H9 (cell line): ENCODE data around the gene TMEM245. TPM values are rescaled to one million over a fixed set of nuclear protein-coding genes. Genes with fewer than 3 reads are reported as not detected.
A peak's percentile ranks its signal among the peaks of the same experiment; 100 is the strongest.

Experiments used
- DNase-seq: peaks from one replicate; pipeline ENCODE4 v3.0.0-alpha.2; 2017
- H2AFZ ChIP-seq: one replicate; pipeline ENCODE4 v1.6.1; 2013; ENCODE audit warnings: mild to moderate bottlenecking, low read length, control low read depth, moderate library complexity
- H2AK5ac ChIP-seq: 2 replicates; pipeline ENCODE4 v1.6.1; 2013; ENCODE audit warnings: low read length, control low read depth, mixed read lengths; ENCODE audit not compliant: insufficient read length
- H2BK120ac ChIP-seq: one replicate; pipeline ENCODE4 v1.6.1; 2013; ENCODE audit warnings: low read depth, mild to moderate bottlenecking, low read length, control low read depth, inconsistent platforms; ENCODE audit not compliant: poor library complexity, severe bottlenecking
- H2BK12ac ChIP-seq: 2 replicates; pipeline ENCODE4 v1.6.1; 2013; ENCODE audit warnings: low read length, control low read depth, mixed read lengths, low read depth; ENCODE audit not compliant: insufficient read length
- H2BK15ac ChIP-seq: 2 replicates; pipeline ENCODE4 v1.6.1; 2013; ENCODE audit warnings: low read depth, low read length, control low read depth
- H2BK20ac ChIP-seq: one replicate; pipeline ENCODE4 v1.6.1; 2013; ENCODE audit warnings: low read depth, mild to moderate bottlenecking, low read length, control low read depth, inconsistent platforms; ENCODE audit not compliant: poor library complexity, severe bottlenecking
- H2BK5ac ChIP-seq: 2 replicates; pipeline ENCODE4 v1.6.1; 2013; ENCODE audit warnings: low read length, control low read depth, mixed read lengths; ENCODE audit not compliant: insufficient read length
- H3K14ac ChIP-seq: 2 replicates; pipeline ENCODE4 v1.6.1; 2013; ENCODE audit warnings: low read length, control low read depth; ENCODE audit not compliant: insufficient read depth
- H3K18ac ChIP-seq: 2 replicates; pipeline ENCODE4 v1.6.1; 2013; ENCODE audit warnings: low read depth, mild to moderate bottlenecking, mixed read lengths, low read length, control low read depth; ENCODE audit not compliant: insufficient read length
- H3K23ac ChIP-seq: 2 replicates; pipeline ENCODE4 v1.6.1; 2013; ENCODE audit warnings: low read length, control low read depth, mixed read lengths, low read depth; ENCODE audit not compliant: insufficient read length
- H3K23me2 ChIP-seq: 2 replicates; pipeline ENCODE4 v1.6.1; 2013; ENCODE audit warnings: low read depth, mild to moderate bottlenecking, mixed read lengths, low read length, control low read depth; ENCODE audit not compliant: insufficient read length, poor library complexity, severe bottlenecking
- H3K27ac ChIP-seq: 2 replicates; pipeline ENCODE4 v1.5.1; 2013; ENCODE audit warnings: low read length, control low read depth, mixed read lengths, low read depth; ENCODE audit not compliant: insufficient read length
- H3K27me3 ChIP-seq: 2 replicates; pipeline ENCODE4 v1.6.1; 2013; ENCODE audit warnings: low read length, control low read depth, inconsistent platforms; ENCODE audit not compliant: insufficient read depth
- H3K4ac ChIP-seq: 2 replicates; pipeline ENCODE4 v1.6.1; 2013; ENCODE audit warnings: low read depth, mild to moderate bottlenecking, control low read depth, inconsistent platforms, low read length, moderate library complexity
- H3K4me1 ChIP-seq: 2 replicates; pipeline ENCODE4 v1.6.1; 2013; ENCODE audit warnings: low read length, control low read depth, inconsistent platforms; ENCODE audit not compliant: insufficient read depth
- H3K4me2 ChIP-seq: 2 replicates; pipeline ENCODE4 v1.6.1; 2013; ENCODE audit warnings: low read length, control low read depth, mixed read lengths; ENCODE audit not compliant: insufficient read length, insufficient read depth
- H3K56ac ChIP-seq: 2 replicates; pipeline ENCODE4 v1.6.1; 2013; ENCODE audit warnings: low read depth, mild to moderate bottlenecking, mixed read lengths, low read length, control low read depth; ENCODE audit not compliant: insufficient read length
- H3K79me1 ChIP-seq: 2 replicates; pipeline ENCODE4 v1.6.1; 2013; ENCODE audit warnings: low read depth, mild to moderate bottlenecking, moderate library complexity, low read length, control low read depth, inconsistent platforms; ENCODE audit not compliant: insufficient read depth, poor library complexity, severe bottlenecking
- H3K79me2 ChIP-seq: 2 replicates; pipeline ENCODE4 v1.6.1; 2013; ENCODE audit warnings: low read length, control low read depth, inconsistent platforms; ENCODE audit not compliant: insufficient read depth
- H3K9ac ChIP-seq: 2 replicates; pipeline ENCODE4 v1.6.1; 2013; ENCODE audit warnings: low read length, control low read depth, mixed read lengths; ENCODE audit not compliant: insufficient read length; ENCODE audit errors: extremely low read depth
- H3K9me3 ChIP-seq: one replicate; pipeline ENCODE4 v1.6.1; 2013; ENCODE audit warnings: low read depth, low read length, inconsistent platforms; ENCODE audit not compliant: control insufficient read depth
- H3T11ph ChIP-seq: one replicate; pipeline ENCODE4 v1.6.1; 2013; ENCODE audit warnings: mild to moderate bottlenecking, low read length, control low read depth, inconsistent platforms
- H4K20me1 ChIP-seq: one replicate; pipeline ENCODE4 v1.6.1; 2013; ENCODE audit not compliant: control insufficient read depth, insufficient read length, insufficient read depth
- H4K5ac ChIP-seq: 2 replicates; pipeline ENCODE4 v1.6.1; 2013; ENCODE audit warnings: low read depth, mild to moderate bottlenecking, mixed read lengths, low read length, control low read depth; ENCODE audit not compliant: insufficient read length
- H4K8ac ChIP-seq: replicated peaks from 2 replicates; pipeline ENCODE4 v1.6.1; 2013; ENCODE audit warnings: low read length, control low read depth, mixed read lengths, low read depth; ENCODE audit not compliant: insufficient read length
- H4K91ac ChIP-seq: 2 replicates; pipeline ENCODE4 v1.6.1; 2013; ENCODE audit warnings: low read depth, mild to moderate bottlenecking, moderate library complexity, mixed read lengths, low read length, control low read depth; ENCODE audit not compliant: insufficient read length
- H3K27ac Mint-ChIP-seq, 3 experiments: 2 replicates in 2 of 3; 3 replicates in 1 of 3; pipeline ENCODE4 v1.8.0; 2020 to 2021; ENCODE audit warnings: mixed read lengths in 3 of 3, mild to moderate bottlenecking in 1 of 3, moderate library complexity in 1 of 3
- H3K27me3 Mint-ChIP-seq: 2 replicates; pipeline ENCODE4 v1.8.0; 2021; ENCODE audit warnings: low read depth, mild to moderate bottlenecking, moderate library complexity, mixed read lengths
- H3K36me3 Mint-ChIP-seq, 3 experiments: 2 replicates in 2 of 3; 3 replicates in 1 of 3; pipeline ENCODE4 v1.8.0; 2020 to 2021; ENCODE audit warnings: low read depth in 3 of 3, mixed read lengths in 3 of 3; ENCODE audit not compliant: insufficient read depth in 1 of 3
- H3K4me1 Mint-ChIP-seq, 2 experiments: 2 replicates each; pipeline ENCODE4 v1.8.0; 2020; ENCODE audit warnings: mixed read lengths in 2 of 2
- H3K4me3 Mint-ChIP-seq, 2 experiments: 2 replicates in 1 of 2; 3 replicates in 1 of 2; pipeline ENCODE4 v1.8.0; 2020 to 2021; ENCODE audit warnings: mild to moderate bottlenecking in 2 of 2, mixed read lengths in 2 of 2, moderate library complexity in 1 of 2
- H3K9me3 Mint-ChIP-seq, 2 experiments: 2 replicates in 1 of 2; 3 replicates in 1 of 2; pipeline ENCODE4 v1.8.0; 2020; ENCODE audit warnings: mild to moderate bottlenecking in 2 of 2, mixed read lengths in 2 of 2, moderate library complexity in 1 of 2
- CTCF ChIP-seq: fragments of 200-600 bp; sonication (generic); conservative IDR thresholded peaks from 3 replicates; pipeline ENCODE4 v1.8.0; 2021; ENCODE audit warnings: antibody characterized with exemption, mild to moderate bottlenecking
- WGBS: extraction: QIAGEN DNeasy Blood & Tissue Kit; methylation state at CpG from one replicate; pipeline ENCODE4 v1.1.7; 2013; ENCODE audit warnings: missing lambda C conversion rate, low lambda C conversion rate, mixed read lengths; ENCODE audit not compliant: insufficient read length; ENCODE audit errors: extremely low coverage; 5-methylcytosine and 5-hydroxymethylcytosine counted together
- total RNA-seq: library from RNA; stranded (reverse); gene quantifications from 2 replicates; pipeline ENCODE4 v1.2.1, GENCODE V29; 2021

Gene TMEM245
- total RNA-seq, 1 experiment from 2014 or later, result 37.9 TPM

- H3K79me1 ChIP-seq, result peaks cover 3% of the 10 kb centered on the region
- no peak overlapping the region for H2BK20ac ChIP-seq
- no peak overlapping the region for H3K4ac ChIP-seq
- TF ChIP-seq CTCF, result no peak
- no peak overlapping the region for H4K5ac ChIP-seq
- no peaks in the 10 kb centered on the region for H4K20me1 ChIP-seq
- Mint-ChIP-seq H3K27me3 (no peaks in the 10 kb centered on the region), H3K4me1 (peaks cover 22 to 31% of the 10 kb centered on the region in 2 experiments), H3K4me3 (no peak overlapping the region), H3K9me3 (no peaks in the 10 kb centered on the region; a peak in 1 of 5 replicates), H3K36me3 (peaks cover 10 to 30% (median 26%) of the 10 kb centered on the region in 3 experiments), H3K27ac (peak overlapping the region in 1 of 3 experiments; percentile 58; a peak in 1 of 7 replicates)
- H3K9ac ChIP-seq, result no peak overlapping the region
- H2BK120ac ChIP-seq, result no peak overlapping the region
- no peak overlapping the region for H3K27ac ChIP-seq
- no peak overlapping the region for H3K18ac ChIP-seq
- H3K27me3 ChIP-seq, result no peaks in the 10 kb centered on the region
- no peak overlapping the region for H3K14ac ChIP-seq
- no peak overlapping the region for H2AFZ ChIP-seq
- peaks cover 18% of the 10 kb centered on the region; the same call in 1 of the 2 replicates for H3K79me2 ChIP-seq
- H2BK15ac ChIP-seq, result no peak overlapping the region
- H3K4me1 ChIP-seq, result peaks cover 12% of the 10 kb centered on the region; the same call in 1 of the 2 replicates
- no peaks in the 10 kb centered on the region for H3K23me2 ChIP-seq
- H3K56ac ChIP-seq, result no peak overlapping the region
- no peak overlapping the region for H4K8ac ChIP-seq
- no peak overlapping the region for H2BK5ac ChIP-seq
- H3K4me2 ChIP-seq, result no peak overlapping the region
- DNase-seq, result no peak
- no peak overlapping the region for H3T11ph ChIP-seq
- H2BK12ac ChIP-seq, result no peak overlapping the region
- no peaks in the 10 kb centered on the region for H3K9me3 ChIP-seq
- no peak overlapping the region for H4K91ac ChIP-seq
- no peak overlapping the region for H2AK5ac ChIP-seq
- WGBS, result no CpG with 5 or more reads among the region's 2 CpGs
- no peak overlapping the region for H3K23ac ChIP-seq
Observed at GRCh38 chr9:109098960-109099308, 20.8 kb downstream of the TMEM245 start.
